CD4-positive, alpha-beta T cell treated with Interleukin-21 for 1 hour (primary cell): ENCODE data around the gene LRRC73.
"Not testable (repeated sequence)": the region's sequence is repeated elsewhere in the genome, so short reads cannot be mapped to it uniquely, and the experiment has no call there.

Experiments
- DNase-seq: peaks from one replicate; pipeline ENCODE4 v3.0.0-alpha.2; 2020

The LRRC73 gene

DNA sequence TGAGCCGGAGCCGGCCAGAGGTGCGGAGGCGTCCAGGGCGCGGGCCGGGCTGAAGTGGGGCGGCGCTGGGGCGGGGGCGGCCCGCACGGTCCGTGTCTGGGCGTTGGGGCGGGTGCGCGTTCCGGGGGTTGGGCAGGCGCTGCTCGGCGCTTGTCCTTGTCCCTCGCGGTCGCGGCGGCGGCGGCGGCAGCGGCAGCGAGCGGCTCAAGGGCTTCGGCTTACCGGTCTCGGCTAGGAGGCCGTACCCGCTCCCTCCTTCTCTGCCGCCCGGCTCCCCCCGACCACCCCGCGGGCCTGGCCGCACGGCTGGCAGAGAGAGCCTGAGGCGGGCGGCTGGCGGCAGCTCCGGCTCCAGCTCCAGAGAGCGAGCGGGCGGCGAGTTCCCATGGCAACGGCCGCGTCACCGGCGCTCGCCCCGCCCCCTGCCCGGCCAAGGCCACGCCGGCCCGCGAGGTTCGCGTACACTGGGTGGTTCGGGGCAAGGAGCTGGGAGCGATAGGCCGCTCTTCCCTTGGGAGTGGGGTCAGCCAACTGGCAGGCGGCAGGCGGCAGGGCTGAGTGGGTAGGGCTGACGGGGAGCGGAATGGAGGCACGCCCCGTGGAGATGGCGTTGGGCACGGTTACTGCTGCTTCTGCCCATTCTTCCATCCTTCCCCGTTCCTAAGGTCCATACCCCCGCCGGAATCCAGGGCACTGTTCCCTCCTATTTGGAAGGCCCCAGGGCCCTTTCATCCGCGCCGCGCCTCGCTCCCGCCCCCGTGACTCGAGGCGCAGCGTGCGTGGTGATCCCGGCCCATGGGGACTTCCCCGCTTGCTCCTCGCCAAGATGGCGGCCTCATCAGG, at the start of gene LRRC73:
TSS of gene LRRC73 (minus strand) at position 363 of the 843 bp plus-strand sequence. CDS start 561 bp downstream, outside the sequence.
- DNase-seq: peak; percentile 81

DNA sequence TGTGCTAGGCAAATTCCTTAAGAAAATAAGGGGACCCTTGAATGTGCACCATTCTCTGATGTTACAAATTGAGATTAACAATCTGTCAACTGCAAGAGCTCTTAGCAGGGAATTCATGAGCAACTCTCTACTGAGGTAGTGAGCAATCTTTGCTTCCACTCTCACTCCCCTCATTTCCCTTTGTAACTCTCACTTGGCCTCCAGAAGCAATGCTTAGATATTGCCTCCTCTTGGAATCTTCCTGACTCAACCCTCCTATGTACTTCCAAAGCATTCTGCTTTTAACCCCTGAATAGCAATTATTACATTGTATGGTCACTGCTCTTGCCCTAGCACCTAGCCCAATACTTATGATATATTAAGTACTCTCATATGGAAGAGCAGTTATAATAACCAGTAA, 49.2 kb upstream of the LRRC73 start:
- DNase-seq: no peak

GRCh38 chr6:43557620-43558019, 47.5 kb upstream of the LRRC73 start:
- not testable (repeated sequence) for DNase-seq

- no peak for DNase-seq
Measured at GRCh38 chr6:43547222-43547621, 37.1 kb upstream of the LRRC73 start.

- DNase-seq: peak; percentile 8
Measured at GRCh38 chr6:43544461-43544860, 34.3 kb upstream of the LRRC73 start.

DNA sequence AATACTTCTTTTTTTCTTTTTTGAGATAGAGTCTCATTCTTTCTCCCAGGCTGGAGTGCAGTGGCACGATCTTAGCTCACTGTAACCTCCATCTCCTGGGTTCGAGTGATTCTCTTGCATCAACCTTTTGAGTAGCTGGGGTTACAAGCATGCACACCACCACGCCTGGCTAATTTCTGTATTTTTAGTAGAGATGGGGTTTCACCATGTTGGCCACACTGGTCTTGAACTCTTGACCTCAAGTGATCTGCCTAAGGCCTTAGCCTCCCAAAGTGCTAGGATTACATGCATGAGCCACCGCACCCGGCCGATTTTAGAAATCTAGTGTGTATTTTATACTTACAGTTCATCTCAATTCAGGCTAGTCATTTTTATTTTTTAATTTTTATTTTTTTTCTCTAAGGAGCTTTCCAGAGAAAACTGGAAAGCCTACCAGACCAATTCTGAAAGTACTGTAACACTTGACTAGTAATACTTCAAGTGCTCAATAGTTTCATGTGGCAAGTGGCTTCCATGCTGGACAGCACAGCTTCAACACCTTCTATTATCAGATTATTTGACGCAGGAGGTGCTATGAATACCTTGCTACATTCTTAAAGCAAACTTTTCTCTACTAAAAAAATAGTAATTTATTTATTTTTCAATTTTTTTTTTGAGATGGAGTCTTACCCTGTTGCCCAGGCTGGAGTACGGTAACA, 31.8 kb upstream of the LRRC73 start:
- DNase-seq: no peak

- DNase-seq: no peak
Measured at GRCh38 chr6:43540507-43540906, 30.4 kb upstream of the LRRC73 start.

DNA sequence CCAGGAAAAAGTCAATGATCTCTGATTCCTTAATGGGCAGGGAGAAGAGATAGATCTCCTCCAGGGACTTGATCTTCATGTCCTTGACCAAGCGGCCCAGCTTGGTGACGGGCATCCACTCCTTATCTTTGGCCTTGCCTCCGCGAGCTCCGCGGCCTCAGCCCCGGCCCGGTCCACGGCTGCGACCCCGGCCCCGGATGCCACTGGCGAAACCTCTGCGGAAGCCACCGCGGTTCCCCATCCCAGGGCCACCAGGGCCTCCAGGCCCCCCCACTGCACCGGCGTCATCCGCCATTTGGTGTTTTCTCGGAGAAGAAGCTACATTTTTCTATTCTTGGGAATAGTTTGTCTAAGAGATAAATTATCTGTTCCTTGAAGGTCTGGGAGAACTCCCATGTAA, 29.3 kb upstream of the LRRC73 start:
- not testable (repeated sequence) for DNase-seq

GRCh38 chr6:43538986-43539385, 28.8 kb upstream of the LRRC73 start:
- DNase-seq: not testable (repeated sequence)

DNA sequence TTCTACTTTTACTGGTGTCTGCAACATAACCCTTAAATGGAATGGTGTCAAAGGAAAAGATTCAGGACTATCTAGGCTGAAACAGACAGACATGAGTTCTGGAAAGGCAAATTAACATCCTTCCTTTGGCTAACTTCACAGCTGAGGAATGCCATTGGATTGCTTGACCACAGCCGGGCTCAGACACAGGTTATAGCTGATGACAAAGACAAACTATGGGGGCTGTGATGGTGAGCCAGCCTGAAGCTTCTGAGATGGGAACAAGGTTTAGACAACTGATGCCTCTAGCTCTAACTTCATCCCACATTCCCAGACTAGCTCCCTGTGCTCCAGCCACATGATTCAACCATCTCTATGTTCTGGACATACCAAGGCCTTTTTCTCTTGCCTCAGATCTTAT, 22.1 kb upstream of the LRRC73 start:
- no peak for DNase-seq

DNA sequence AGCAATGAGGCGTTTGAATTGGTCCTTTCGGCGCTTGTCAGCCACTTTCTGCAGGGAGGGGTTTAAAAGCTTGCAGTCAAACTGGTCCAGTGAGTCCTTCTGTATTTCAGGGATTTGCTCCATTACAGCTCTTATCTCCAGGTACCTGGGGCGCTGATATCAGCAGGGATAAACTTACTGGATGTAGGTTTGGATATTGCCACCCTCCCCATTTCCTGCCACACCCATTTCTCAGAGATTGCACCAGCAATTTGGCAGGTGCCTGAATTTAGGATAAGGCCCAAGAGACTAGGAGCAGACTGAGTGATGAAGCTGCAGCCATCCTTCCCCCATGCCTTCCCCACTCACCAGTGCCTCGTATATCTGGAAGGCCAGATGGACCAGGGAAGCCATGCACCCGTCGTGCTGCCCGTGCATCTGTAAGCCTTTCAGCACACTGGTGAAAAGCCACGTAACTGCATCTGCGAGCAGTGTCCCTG, 14.4 kb upstream of the LRRC73 start:
- DNase-seq: no peak

DNA sequence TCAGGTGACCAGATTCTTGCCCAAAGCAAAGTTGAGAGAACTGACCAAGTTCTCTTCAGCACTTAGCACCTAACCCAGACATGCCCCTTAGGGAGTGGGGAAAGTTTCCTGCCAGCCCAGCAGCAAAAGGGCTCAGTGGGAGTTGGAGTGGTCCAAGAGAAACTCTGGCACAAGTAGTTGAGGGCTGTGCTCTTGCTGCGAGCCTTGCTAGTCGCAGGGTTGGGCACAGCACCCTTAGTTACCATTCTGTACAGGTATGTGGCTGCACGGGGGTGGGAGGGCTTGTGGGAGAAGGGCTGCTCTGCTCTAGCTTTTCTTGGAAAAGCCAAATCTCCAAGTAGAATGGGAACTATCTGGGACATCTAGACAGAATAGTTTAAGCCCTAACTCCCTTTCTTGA, 13.1 kb upstream of the LRRC73 start:
- no peak for DNase-seq

DNA sequence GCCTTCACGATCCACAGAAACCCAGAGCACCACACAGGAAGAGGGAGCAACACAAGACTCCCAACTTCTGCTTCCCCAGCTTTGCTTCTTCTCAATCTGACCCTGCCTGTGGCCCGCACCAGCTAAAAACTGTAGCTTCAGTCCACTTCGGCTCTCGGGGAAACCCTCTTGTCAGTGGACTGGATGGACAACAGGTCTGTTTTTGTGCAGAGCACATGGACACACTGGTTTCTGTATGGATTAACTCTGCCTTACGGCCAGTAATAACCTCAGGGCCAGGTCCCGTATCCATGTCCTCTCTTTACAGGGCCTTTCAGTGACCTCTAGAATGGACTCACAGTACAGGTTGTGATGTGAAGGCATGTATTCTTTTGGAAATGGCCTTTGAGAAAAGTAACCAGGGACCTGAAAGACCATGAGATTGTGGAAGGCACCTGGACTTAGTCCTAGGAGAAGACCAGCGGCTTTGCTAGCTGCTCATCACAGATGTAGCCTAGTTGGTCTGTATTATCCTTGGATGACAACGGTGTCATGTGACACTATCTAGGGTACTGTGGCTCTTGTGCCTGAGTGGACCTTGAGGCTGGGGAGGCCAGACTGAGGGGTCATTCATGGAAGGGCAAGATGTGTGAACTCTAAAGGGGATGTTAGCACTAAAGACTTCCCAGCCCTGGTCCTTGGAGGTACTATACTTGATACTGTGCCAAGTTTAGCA, 12.6 kb upstream of the LRRC73 start:
- no peak for DNase-seq

GRCh38 chr6:43521836-43522235, 11.7 kb upstream of the LRRC73 start:
- DNase-seq: no peak

DNA sequence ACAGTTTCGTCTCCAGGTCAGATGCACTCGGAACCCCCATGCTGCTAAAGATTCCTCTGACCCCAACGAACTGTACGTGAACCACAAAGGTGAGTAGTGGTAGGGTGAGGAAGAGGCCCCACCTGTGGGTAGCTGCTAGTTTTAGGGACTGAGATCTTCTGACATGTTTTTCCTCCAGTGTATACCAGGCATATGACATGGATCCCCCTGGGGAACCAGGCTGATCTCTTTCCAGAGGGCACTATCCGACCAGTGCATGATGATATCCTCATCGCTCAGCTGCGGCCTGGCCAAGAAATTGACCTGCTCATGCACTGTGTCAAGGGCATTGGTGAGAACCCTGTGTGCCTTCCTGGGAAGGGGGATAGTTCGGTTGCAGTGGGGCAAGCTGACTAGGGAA, 10.0 kb upstream of the LRRC73 start:
- no peak for DNase-seq

- DNase-seq: no peak
Measured at GRCh38 chr6:43517505-43518357, 7.6 kb upstream of the LRRC73 start.

DNA sequence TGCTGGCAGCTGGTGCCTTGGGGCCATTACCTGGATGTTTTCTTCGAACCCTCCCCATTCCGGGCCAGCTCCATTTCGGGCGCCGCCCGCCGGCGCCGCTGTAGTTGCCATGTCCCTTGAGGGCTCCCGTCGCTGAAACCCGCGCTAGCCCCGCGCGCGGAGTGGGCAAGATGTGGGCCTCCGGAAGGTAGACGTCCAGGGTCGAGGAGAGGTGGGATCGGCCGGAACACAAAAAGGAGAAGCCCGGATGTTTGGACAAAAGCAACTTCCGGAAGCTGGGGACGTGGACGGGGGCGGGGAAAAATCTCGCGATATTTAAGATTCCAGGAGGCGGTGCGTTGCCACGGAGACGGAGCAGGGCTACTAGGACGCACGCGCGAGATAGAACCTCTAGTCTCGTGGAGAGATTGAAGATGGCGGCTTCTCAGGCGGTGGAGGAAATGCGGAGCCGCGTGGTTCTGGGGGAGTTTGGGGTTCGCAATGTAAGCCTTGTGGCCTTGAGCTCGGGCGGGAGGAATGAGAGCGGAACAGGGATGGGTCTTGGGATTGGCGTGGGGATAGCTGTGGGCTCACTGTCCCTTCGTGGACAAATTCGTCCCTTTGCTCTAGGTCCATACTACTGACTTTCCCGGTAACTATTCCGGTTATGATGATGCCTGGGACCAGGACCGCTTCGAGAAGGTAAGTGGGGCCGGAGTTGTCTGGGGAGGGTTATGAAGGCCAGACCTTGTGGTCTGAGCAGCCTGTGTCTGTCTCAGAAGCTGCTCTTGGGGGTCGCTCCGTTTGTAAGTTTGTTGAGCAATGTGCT, 6.8 kb upstream of the LRRC73 start, which contains the start of the genes POLR1C and YIPF3:
TSS of gene POLR1C (plus strand) at position 393 of the 808 bp plus-strand sequence. CDS start at position 414, 21 bp downstream.
TSS of gene YIPF3 (minus strand) at position 230 of the 808 bp plus-strand sequence. CDS start at position 111, 119 bp downstream.
- DNase-seq: peak; percentile 96

DNA sequence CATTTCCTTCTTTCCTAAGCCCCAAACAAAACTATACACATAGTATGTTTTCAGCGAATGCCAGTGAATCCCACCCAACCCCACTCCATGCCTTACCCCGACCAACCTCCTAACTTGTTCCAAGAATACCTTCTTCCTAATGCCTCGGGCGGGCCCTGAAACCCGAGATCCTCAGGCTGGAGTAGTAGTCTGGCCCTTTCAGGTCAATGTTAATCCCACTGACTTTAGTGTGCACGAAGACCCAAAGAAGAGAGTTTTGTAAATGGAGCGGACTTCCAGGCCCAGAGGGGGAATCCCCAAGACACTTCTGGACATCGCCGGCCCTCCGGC, 6.2 kb upstream of the LRRC73 start:
- DNase-seq: no peak

GRCh38 chr6:43515808-43516207, 5.7 kb upstream of the LRRC73 start:
- no peak for DNase-seq

DNA sequence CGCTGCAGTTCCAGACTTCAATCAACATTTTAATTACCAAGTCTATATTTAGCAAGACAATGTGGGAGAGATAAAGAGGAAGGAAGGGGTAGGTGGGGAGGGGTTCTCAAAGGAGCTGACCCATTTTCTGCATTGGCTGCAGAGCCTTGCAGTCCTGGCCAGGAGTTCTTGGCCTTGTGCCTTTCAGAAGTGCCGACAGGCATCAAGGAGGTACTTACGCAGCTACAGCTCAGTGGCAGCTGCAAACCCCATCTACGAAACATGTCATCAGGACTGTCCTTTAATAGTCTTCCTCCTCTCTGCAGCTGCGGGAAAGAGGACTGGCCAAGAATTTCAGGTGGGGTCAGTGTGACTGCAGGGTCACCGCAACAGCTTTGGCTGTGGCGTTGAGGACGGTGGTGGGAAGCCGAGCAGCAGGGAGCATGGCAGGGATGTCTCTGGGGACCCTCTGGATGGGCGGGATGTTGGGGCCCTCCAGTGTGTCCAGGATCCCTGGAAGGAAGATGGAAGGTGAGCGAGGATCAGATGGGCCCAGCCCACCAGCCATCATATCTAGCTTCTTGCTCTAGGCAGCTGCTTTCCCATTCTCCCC, 1.8 kb upstream of the LRRC73 start:
- DNase-seq: no peak

- DNase-seq: no peak
Measured at GRCh38 chr6:43510827-43511163, 649 bp upstream of the LRRC73 start.
